Colon (tissue), 2 donors: ENCODE data around the gene DTNB.
A peak's percentile ranks its signal among the peaks of the same experiment; 100 is the strongest.
"Not testable (repeated sequence)": the region's sequence is repeated elsewhere in the genome, so short reads cannot be mapped to it uniquely, and the experiment has no call there.

Source experiments
- FAIRE-seq: peaks from 2 replicates; lab custom pipeline; 2012; peaks lifted over from hg19 to GRCh38; lab: Jason Lieb, UNC
- donor health status: control.
- donor health status: control.

The DTNB gene

DNA sequence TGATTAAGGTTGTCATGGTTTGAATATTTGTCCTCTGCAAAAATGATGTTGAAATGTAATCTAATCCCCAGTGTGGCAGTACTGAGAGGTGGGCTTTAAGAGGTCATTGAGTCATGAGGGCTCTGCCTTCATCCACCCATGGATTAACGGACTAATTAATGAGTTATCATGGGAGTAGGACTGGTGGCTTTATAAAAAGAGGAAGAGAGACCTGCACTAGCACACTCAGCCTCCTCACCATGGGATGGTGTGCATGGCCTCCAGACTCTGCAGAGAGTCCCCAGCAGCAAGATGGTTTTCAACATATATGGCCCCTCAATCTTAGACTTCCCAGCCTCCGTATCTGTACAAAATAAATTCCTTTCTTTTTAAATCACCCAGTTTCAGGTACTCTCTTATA lies 41.0 kb downstream of the DTNB start:
- no peak for FAIRE-seq

DNA sequence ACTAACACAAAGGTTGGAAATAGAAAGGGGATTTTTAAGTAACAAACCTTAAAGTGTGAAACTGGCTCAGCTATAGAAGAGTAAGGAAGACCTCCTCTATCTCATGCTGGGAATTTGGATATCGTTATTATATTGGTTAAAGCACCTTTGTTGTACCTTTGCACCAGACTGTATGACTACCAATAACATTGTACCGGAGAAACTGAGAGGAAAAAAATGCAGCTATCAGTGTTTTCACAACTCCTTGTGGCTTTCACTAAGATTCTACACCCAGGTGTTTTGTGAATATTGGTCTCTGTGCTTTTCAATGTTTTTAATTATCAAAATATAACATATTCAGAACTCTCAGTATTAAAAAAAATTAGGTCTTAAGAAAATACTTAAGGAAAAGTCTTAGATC lies 48.7 kb downstream of the DTNB start:
- no peak for FAIRE-seq

DNA sequence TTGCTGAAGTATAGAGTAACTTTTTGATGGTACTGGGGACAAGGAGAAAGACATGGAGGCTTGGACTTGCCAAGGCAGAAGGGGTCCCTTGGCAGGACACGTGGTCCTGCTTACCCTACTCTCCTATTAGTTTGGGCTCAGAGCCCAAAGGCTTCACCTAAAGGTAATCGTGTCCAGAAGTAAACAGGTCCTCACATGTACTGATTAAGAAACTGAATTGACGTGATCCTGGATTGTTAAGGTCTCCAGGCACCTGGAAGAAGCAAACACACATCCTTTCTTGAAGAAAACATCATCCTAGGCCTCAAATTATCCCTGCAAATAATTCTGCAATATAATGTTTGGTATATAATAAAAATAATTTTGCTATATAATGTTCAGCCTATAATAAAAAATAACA lies 50.0 kb downstream of the DTNB start:
- peak; percentile 10 for FAIRE-seq

DNA sequence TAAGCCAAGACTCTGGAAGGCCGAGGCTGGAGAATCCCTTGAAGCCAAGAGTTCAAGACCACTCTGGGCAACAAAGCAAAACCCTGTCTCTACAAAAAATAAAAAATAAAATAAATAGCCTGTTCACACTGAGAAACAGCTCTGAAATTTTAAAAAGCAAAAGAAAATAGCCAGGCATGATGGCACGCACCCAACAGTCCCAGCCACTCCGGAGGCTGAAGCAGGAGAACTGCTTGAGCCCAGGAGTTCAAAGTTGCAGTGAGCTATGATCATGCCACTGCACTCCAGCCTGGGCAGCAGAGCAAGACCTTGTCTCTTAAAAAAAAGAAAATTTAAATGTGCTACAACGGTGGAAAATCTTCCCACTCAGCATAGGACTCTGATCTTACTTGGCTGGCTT lies 52.7 kb downstream of the DTNB start:
- no peak for FAIRE-seq

DNA sequence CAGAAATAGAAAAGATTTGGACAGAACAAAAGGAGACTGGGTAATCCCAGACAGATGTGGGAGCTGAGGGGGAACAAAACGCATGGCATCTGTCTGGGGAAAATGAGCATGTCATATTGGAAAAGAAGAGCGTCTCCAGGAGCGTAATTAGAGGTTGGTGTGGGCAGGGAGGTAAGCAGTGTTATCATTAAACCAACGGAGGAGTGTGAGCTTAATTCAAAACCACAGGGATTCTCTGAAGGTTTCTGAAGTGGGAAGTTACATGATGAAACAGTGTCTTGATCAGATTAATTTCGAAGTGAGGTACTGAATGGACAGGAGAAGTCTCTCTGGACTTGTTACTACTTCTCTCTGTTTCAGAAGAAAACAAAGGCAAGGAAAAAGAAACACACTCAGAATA lies 53.3 kb downstream of the DTNB start:
- FAIRE-seq = no peak

DNA sequence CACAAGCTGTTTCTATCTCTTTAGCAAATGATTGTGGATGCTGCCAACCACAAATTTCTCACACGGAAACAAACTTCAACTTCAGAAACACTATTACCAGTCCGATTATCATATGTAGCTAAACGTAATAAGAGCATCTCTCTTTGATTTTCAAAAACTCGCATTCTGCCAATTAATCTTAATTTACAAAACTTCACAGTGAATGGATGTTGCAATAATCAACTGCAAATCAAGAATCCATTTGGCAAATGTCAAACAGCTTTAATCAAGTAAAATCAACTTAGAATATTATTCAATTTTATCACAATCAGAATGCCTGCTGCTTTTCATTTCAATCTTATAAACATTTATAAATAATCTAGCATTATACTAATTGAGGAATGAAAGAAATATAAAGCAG lies 54.2 kb downstream of the DTNB start:
- FAIRE-seq = no peak

DNA sequence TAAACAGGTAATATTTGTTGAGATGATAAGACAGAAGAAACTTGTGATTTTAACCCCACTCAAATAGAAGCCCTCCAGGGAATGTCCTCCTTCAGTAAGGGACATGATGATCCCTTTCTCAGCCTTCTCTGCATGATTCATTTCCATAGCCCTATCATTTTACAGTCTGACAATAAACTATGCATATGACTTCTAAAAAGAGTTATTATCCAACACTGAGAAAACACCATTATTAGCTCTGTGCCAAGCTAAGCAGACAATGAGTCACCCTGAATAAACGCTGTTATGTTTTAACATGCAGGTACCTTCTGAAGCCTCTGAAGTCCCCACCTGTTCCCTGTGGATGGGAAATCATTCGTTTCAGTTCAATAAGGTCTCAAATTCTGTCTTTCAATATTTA lies 54.7 kb downstream of the DTNB start:
- no peak for FAIRE-seq

DNA sequence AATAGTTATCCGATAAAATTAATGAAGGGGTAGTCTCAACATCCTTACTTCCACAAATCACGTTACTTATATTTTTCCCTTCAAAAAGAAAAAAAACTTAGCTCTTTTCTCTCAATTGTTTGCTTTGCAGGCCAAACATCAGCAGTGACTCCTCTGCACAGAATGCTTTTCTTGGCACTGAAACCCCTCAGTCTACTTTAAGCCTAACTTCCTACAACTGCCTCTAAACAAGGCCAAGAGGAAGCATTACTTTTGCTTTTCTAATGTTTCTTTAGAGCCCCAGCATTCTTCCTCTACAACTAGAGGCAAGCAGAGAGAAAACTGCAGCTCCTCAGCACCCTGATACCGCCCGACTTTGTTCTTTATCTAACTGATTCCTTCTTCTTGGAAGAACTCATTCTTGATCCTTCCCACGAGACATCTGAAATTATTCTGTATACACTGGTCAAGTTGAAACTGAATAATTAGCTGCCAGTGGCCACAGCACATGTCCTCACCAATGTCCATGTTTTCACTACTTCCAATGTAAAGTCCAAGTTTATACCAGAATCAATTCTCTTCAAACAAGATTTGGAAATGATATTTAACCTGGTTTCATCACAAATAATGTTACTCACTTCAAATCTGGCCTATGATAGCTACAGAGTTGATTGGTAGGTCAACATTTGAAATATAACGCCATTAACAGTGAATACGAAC lies 55.3 kb downstream of the DTNB start:
- FAIRE-seq = no peak

DNA sequence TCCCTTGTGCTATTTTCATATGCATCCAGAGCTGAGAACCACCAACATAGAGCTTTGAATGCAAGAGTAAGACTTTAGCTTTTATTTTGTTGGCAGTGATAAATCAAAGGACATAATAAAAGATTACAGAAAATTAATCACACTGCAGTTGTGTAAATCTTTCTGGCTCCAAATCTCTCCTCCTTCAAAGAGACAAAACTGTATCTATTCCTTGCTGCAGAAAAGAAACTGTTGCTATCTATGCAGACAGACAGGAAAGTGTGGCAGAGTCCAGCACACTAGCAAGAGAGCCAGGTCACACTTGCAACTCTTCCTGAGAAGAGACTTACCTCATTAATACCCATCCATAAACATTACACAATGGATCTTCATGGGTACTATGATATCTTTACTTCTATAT lies 57.5 kb downstream of the DTNB start:
- FAIRE-seq = no peak

DNA sequence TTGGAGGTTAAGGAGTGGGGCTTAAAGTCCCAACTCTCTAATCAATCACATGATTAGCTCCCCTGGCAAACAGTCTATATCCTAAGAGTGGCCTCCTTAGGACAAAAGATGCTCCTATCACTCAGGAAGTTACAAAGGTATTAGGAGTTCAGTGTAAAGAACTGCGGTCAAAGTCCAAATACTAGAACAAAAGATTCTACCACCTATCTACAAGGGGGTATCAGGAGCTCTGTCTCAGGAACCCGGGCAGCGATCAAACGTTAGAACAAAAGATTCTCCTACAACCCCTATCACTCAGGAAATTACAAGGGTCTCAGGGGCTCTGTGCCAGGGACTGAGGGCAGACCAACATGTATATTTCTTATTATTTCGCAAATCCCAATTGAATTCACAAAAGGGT lies 58.0 kb downstream of the DTNB start:
- FAIRE-seq = no peak

DNA sequence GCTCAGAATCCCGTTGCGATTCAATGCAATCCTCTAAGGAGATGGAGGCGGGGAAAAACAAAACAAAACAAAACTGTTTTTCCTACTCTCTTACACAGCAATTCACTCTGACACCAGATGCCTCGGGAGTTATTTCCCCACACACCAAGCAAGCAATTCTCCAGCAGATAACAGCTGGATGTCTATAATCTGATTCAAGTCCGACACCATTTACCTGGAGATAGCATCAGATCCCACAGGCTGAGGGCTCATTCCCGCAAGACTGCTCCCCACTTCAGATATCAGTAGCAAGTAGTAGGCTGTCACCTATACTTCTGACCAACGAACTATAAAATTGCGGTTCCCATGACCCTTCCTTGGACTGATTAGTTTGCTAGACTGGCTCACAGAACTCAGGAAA lies 58.7 kb downstream of the DTNB start:
- FAIRE-seq = no peak

DNA sequence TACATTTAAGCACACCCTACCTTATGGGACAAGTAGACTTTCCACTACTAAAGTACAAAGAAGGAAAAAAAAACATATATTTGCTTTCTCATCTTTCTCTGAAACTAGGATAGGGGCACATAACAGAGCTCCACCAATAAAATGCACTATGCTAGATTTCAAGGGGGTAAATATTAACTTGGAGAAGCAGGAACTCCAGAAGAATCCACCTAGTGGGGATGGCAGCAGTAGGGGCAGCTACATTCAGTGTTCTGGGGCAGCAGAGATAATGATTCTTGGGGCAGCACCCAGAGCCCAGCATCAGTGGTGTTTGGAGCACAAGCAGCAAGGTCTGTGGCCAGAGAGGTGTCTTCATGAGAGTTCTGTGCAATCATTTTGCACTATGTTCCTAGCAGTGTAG lies 64.7 kb downstream of the DTNB start:
- no peak for FAIRE-seq

DNA sequence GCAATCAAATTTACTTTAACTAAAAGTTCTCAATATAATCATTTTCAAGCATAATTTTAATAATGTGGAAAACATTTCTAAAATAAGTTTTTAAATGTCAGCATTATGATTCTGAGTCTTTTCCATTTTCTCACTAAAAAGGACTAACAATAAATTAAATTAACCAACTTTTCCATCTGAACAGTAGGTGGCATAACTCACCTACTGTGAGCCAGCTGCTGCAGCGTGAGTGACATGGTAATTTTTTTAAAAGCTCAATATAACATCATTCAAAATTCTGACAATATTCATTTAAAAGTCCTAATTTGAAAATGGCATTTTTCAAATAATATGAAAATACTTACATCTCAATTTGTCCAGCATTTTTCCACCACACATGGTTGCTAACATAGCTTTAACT lies 66.5 kb downstream of the DTNB start:
- peak; percentile 62 for FAIRE-seq

DNA sequence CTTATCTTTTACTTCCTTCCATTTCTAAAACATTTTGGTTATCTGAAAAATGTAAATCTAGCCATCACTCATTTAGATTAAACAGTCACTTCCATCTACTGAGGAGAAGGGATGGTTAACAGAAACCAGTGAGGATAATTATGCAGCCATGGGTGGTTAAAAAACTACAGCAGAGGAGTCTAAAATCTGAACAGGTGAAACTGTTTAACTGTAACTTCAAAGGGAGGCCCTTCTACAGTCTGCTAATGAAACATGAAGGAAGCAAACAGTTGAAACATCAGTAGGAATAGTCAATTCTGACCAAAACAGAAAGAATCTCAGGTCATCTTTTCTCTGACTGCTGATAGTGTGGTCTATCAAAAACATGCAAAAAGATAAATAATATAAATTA lies 71.0 kb downstream of the DTNB start:
- no peak for FAIRE-seq

DNA sequence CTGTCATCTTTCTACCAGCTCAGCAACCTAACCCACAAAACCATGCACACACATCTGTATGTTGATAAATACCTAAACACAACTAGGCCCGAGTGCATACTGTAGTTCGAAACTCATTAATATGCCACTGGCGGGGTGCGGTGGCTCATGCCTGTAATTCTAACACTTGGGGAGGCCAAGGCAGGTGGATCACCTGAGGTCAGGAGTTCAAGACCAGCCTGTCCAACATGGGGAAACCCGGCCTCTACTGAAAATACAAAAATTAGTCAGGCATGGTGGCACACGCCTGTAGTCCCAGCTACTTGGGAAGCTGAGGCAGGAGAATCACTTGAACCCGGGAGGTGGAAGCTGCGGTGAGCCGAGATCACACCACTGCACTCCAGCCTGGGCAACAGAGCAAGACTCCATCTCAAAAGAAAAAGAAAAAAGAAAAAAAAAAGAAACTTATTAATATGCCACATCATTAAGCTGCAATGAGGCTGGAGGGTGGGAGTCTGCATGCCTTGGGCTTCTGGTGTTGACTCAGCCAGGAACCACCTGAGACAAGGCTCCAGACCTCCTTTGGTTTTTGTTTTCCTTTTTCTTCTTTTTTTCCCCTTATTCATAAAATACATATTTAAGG lies 71.6 kb downstream of the DTNB start:
- not testable (repeated sequence) for FAIRE-seq

DNA sequence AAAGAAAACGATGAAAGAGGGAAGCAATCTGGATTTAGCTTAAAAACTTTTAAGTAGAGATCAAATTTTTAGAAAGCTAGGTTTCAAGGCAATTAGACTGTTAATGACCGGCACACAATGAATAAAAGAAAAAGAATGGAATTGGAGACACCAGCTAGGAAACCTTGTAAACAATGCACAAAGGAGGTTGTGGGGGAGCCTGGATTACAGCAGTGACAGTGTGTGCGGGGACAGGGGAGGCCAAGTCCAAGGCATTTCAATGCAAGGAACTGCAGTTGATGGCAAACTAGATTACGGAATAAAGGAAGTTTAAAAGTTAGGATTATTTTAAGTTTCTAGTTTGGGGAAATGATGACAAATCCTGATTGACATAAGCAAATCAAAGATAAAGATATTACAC lies 74.5 kb downstream of the DTNB start:
- no peak for FAIRE-seq

DNA sequence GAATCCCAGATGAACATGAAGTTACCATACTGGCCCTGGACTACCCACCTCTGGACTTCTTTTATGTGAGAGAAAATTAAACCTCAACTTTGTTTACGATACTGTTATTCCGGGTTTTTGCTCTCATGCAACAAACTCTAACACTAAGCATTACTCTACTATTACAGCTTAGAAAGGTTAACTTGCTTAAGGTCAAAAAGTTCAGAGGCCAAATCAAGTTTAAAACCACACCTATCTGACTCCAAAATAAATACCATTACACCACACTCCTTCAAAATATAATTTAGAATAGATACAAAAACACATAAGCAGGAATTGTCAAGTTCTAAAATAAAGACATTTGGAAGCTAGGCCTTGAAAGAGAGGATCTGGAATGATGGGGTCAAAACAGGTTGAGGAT lies 75.0 kb downstream of the DTNB start:
- FAIRE-seq = no peak

DNA sequence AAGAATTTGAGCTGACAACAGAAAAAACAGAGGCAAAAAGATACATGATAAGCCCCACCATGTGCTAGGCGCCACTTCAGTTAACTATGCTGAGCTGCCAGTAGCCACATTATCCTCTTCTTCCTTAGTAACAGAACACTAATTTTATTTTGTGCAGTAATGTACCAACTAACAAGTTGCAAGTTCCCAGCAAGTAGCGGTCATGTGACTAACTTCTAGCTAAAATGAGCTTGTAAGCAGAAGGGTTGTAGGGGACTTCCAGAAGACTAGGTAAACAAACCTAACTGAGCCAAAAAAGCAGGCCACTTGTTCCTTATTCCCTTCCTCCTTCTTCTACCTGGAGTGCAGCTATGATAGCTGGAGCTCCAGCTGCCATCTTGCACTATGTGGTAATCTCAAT lies 75.5 kb downstream of the DTNB start:
- no peak for FAIRE-seq

DNA sequence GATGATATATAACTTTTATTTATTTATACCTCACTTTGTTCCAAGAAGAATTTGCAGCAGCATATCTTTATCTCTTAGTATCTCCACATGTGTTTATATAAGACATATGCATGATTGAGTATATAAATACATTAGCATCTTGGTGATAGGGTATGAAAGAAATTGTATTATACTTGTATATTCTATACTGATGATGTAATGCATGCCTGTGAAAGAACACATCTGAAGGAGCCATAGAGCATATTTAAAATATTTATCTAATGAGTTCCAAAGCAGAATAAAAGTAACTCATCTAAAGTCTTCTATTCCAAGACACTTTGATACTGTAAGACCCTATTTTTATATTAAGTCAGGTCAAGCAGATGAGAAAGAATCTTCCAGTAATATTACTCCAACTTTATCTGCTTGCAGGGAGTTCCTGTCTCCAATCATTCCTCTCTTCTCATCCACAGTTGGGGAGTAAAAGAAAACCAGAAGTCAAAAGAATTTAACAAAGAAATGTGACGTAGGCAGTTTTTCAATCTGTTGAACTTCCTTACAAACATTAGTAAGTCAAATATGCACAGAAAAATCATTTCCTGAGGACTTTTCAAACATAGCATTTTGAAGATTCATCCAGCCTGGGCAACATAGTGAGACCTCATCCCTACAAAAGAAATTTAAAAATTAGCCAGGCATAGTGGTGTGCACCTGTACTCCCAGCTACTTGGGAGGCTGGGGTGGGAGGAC lies 76.7 kb downstream of the DTNB start:
- no peak for FAIRE-seq

DNA sequence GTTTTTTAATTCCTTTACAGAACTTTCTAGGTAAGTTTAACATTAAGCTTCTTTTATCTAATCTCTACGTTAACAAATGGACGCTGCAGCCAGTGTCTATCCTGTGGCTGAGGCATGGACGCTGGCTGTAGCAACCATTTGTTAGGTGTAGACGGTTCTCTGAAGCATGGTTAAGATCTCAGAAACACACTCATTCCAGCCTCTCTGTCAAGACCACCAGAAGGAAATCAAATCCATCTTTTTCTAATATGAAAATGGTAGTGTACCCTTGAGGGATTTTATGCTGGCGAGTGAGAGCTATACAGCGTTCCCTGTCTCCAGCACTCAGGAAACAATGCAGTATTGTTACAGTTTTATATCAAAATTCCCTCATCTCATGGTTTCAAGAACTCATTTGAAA lies 78.0 kb downstream of the DTNB start:
- FAIRE-seq = no peak

DNA sequence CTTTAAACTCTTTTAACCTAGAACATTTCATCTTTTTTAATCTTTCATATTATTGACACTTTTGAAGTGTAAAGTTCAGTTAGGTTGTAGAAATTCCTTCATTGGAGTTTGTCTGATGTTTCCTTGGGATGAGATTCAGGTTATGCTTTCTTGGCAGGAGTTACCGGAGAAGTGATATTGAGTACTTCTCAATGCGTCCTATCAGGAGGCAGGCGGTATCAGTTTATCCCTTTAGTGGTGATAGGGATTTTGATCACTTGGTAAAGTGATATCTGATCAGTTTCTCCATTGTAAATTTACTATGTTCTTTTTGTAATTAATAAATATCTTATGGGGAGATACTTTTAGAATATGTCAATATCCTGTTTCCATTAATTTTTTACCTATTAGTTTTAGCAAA lies 78.4 kb downstream of the DTNB start:
- no peak for FAIRE-seq

DNA sequence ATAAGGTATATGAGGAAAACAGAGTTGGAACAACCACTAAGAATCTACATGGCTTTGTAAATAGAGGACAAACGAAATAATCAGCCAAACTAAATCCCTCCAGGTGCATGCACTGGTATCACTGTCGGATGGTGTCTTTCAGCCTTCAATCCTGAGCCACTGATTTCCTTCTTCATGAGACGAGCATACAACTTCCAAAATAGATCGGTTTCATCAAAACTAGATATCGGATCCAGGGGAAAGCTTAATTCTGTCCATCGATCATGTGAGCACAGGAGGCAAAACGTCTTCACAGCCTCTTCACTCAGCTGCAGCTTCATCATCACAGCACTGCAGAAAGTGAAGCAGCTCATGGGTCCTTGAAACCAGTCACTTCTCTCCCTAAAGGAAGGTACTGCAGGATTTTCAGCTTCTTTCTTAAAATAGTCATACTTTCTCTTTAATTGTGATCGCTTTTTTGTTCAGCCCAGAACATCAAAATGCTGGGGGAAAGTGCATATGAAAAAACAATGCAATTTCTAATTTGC lies 80.5 kb downstream of the DTNB start:
- FAIRE-seq = no peak

DNA sequence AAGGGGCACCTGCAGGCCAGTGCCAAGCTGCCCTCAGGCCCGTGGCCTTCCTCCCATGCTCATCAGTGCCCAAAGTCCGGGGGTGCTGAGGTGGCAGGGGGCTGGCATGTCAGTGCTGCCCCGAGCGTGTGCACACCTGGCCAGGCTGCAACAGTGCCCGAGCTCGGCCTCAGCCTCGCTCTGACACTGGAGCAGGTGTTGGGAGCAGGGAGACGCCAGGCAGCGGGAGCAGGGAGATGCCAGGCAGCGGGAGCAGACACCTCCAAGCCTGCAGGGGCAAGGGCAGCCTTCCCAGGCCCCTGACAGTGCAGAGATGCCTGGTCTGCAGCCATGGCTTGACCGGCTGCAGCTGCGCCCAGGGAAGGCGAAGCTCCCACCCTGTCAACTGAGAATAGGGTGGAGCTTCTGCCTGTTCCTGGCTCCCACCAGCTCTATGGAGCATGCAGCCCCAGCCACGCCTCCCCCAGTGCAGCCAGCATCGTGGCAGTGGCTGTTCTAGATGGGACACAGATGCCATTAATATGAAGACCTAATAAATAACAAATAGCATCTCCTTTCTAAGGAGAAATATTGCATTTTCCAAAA lies 82.4 kb downstream of the DTNB start:
- FAIRE-seq = no peak
